Large intestine (tissue), 3 donors: Measurements from ENCODE around the gene NUTM2D. TPM values are rescaled to one million over a fixed set of nuclear protein-coding genes. Genes with fewer than 3 reads are reported as not detected.
"Not testable (repeated sequence)": the region's sequence is repeated elsewhere in the genome, so short reads cannot be mapped to it uniquely, and the experiment has no call there.

Source experiments
- DNase-seq, 2 donors: peaks; one replicate each; pipeline versions ENCODE4 v3.0.0 to v3.0.0-alpha.2; 2013
- H3K27ac ChIP-seq: one replicate; pipeline ENCODE4 v1.5.1; 2013; ENCODE audit warnings: low read length
- H3K27me3 ChIP-seq: 2 replicates; pipeline ENCODE4 v1.6.1; 2013; ENCODE audit warnings: low read length; ENCODE audit not compliant: control insufficient read depth, insufficient read depth
- H3K36me3 ChIP-seq: 2 replicates; pipeline ENCODE4 v1.6.1; 2013; ENCODE audit warnings: low read length; ENCODE audit not compliant: control insufficient read depth, insufficient read depth
- H3K4me1 ChIP-seq: one replicate; pipeline ENCODE4 v1.6.1; 2013; ENCODE audit warnings: low read length; ENCODE audit not compliant: control insufficient read depth, insufficient read depth
- H3K4me3 ChIP-seq: one replicate; pipeline ENCODE4 v1.5.1; 2013; ENCODE audit warnings: low read length
- H3K9me3 ChIP-seq: one replicate; pipeline ENCODE4 v1.6.1; 2013; ENCODE audit warnings: mild to moderate bottlenecking, low read depth, low read length, moderate library complexity; ENCODE audit not compliant: control insufficient read depth
- WGBS: methylation state at CpG from one replicate; pipeline ENCODE4 v1.1.5; 2013; ENCODE audit warnings: low lambda C conversion rate; ENCODE audit not compliant: insufficient coverage; 5-methylcytosine and 5-hydroxymethylcytosine counted together
- polyA plus RNA-seq: library from polyadenylated mRNA; unstranded; fragments of 120-200 nt; gene quantifications from one replicate; pipeline ENCODE4 v1.2.1, GENCODE V29; 2013

Gene NUTM2D
- polyA plus RNA-seq, 1 donor, result 3.8 TPM

GRCh38 chr10:87374091-87374490 lies 16.5 kb downstream of the NUTM2D start:
- WGBS, result no CpG with 5 or more reads among the region's 1 CpG
- H3K27me3 ChIP-seq, result not testable (repeated sequence)

GRCh38 chr10:87379115-87379514 lies 21.6 kb downstream of the NUTM2D start:
- no CpG with 5 or more reads among the region's 4 CpGs for WGBS
- H3K4me3 ChIP-seq, H3K9me3 ChIP-seq: not testable (repeated sequence)

More at GRCh38 chr10:87374091-87374490, 16.5 kb downstream of the NUTM2D start:
- not testable (repeated sequence) for H3K4me1 ChIP-seq, DNase-seq, H3K36me3 ChIP-seq, H3K27ac ChIP-seq, H3K4me3 ChIP-seq, H3K9me3 ChIP-seq

GRCh38 chr10:87383149-87383857 lies 25.8 kb downstream of the NUTM2D start:
- H3K4me1 ChIP-seq, H3K4me3 ChIP-seq, H3K27ac ChIP-seq, H3K36me3 ChIP-seq, DNase-seq, H3K27me3 ChIP-seq, H3K9me3 ChIP-seq: not testable (repeated sequence)
- no CpG with 5 or more reads among the region's 10 CpGs for WGBS

More at GRCh38 chr10:87379115-87379514, 21.6 kb downstream of the NUTM2D start:
- not testable (repeated sequence) for DNase-seq, H3K36me3 ChIP-seq, H3K27me3 ChIP-seq, H3K27ac ChIP-seq, H3K4me1 ChIP-seq

- H3K9me3 ChIP-seq, H3K36me3 ChIP-seq, H3K4me3 ChIP-seq, H3K4me1 ChIP-seq, DNase-seq, H3K27ac ChIP-seq, H3K27me3 ChIP-seq: not testable (repeated sequence)
- WGBS, result no CpG with 5 or more reads among the region's 5 CpGs
Measured at GRCh38 chr10:87384283-87384682, 26.7 kb downstream of the NUTM2D start.

- DNase-seq, H3K27ac ChIP-seq: not testable (repeated sequence)
- 80% methylated on average over 1 of the region's 5 CpGs for WGBS
Measured at GRCh38 chr10:87385762-87386360, 28.3 kb downstream of the NUTM2D start.

GRCh38 chr10:87391360-87391759 lies 33.8 kb downstream of the NUTM2D start:
- not testable (repeated sequence) for H3K4me3 ChIP-seq, DNase-seq, H3K36me3 ChIP-seq, H3K27ac ChIP-seq, H3K4me1 ChIP-seq, H3K27me3 ChIP-seq, H3K9me3 ChIP-seq
- WGBS, result no CpG with 5 or more reads among the region's 14 CpGs

More at GRCh38 chr10:87385762-87386360, 28.3 kb downstream of the NUTM2D start:
- H3K4me3 ChIP-seq, H3K9me3 ChIP-seq, H3K4me1 ChIP-seq, H3K36me3 ChIP-seq, H3K27me3 ChIP-seq: not testable (repeated sequence)

GRCh38 chr10:87396206-87396605 lies 38.7 kb downstream of the NUTM2D start:
- H3K4me1 ChIP-seq, DNase-seq, H3K4me3 ChIP-seq, H3K27me3 ChIP-seq, H3K27ac ChIP-seq, H3K36me3 ChIP-seq, H3K9me3 ChIP-seq: not testable (repeated sequence)
- no CpG with 5 or more reads among the region's 2 CpGs for WGBS

GRCh38 chr10:87398436-87398835 lies 40.9 kb downstream of the NUTM2D start:
- not testable (repeated sequence) for DNase-seq, H3K4me3 ChIP-seq
- WGBS, result no CpG with 5 or more reads among the region's 2 CpGs

GRCh38 chr10:87407516-87408467 lies 50.2 kb downstream of the NUTM2D start:
- H3K9me3 ChIP-seq, H3K36me3 ChIP-seq, H3K4me1 ChIP-seq, H3K27me3 ChIP-seq: not testable (repeated sequence)
- peak overlapping the region; percentile 38 for H3K27ac ChIP-seq
- WGBS, result no CpG with 5 or more reads among the region's 36 CpGs
- H3K4me3 ChIP-seq, result peak overlapping the region; percentile 32
- DNase-seq, result peak in 1 of 2 donors; percentile 29

More at GRCh38 chr10:87398436-87398835, 40.9 kb downstream of the NUTM2D start:
- H3K4me1 ChIP-seq, H3K27me3 ChIP-seq, H3K27ac ChIP-seq, H3K9me3 ChIP-seq, H3K36me3 ChIP-seq: not testable (repeated sequence)

GRCh38 chr10:87413921-87414320 lies 56.4 kb downstream of the NUTM2D start:
- H3K27ac ChIP-seq, H3K9me3 ChIP-seq, H3K27me3 ChIP-seq, H3K36me3 ChIP-seq, H3K4me1 ChIP-seq, H3K4me3 ChIP-seq, DNase-seq: not testable (repeated sequence)
- WGBS, result no CpG with 5 or more reads among the region's 1 CpG
